Measurements from ENCODE around the gene IL22RA1.

IL22RA1 gene

DNA sequence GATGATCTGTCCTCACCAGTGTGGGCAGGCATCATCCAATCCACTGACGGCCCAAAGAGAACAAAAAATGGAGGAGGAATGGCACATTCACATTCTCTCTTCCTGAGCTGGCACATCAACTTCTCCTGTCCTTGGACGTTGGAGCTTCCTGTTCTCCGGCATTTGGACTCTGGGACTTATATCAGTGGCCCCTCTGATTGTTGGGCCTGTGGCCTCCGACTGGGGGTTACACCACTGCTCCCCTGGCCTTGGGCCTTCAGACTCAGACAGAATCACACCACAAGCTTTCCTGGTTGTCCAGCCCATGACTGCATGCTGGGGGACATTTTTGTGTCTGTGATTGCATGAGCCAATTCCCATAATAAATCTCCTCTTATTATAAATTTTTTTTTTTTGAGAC lies 24.1 kb upstream of the IL22RA1 start:
- no peak overlapping the region for H3K4me3 ChIP-seq (ENCODE audit: low read length)
- DNase-seq (ENCODE audit: low read depth) = no peak
- no peak for TF ChIP-seq CTCF (IDR thresholded peaks at IDR 0.05; ENCODE audit: insufficient read depth, low read depth, low read length, missing control alignments)

GRCh38 chr1:24165500-24165899 lies 22.6 kb upstream of the IL22RA1 start:
- no peak overlapping the region for H3K4me3 ChIP-seq (ENCODE audit: low read length)
- no peak for DNase-seq (ENCODE audit: low read depth)
- no peak for TF ChIP-seq CTCF (IDR thresholded peaks at IDR 0.05; ENCODE audit: insufficient read depth, low read depth, low read length, missing control alignments)

- H3K4me3 ChIP-seq (ENCODE audit: low read length) = no peak overlapping the region
- no peak for DNase-seq (ENCODE audit: low read depth)
- no peak for TF ChIP-seq CTCF (IDR thresholded peaks at IDR 0.05; ENCODE audit: insufficient read depth, low read depth, low read length, missing control alignments)
These were observed 21.1 kb upstream of the IL22RA1 start for GRCh38 chr1:24164004-24164403.

DNA sequence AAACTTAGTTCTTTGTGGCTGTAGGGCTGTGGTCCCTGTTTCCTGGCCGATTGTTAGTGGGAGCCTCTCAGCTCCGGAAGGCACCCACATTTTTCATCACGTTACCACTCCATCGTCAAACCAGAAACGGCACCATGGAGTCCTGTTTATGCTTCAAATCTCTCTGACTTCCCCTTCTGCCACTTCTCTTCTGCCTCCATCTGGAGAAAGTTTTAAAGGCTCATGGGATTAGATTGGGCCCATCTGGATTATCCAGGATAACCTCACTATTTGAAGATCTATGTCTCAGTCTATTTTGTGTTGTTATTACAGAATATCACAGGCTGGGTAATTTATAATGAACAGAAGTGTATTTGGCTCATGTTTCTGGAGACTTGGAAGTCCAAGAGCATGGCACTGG lies 19.3 kb upstream of the IL22RA1 start:
- no peak for TF ChIP-seq CTCF (IDR thresholded peaks at IDR 0.05; ENCODE audit: insufficient read depth, low read depth, low read length, missing control alignments)
- DNase-seq (ENCODE audit: low read depth) = no peak
- H3K4me3 ChIP-seq (ENCODE audit: low read length) = no peak overlapping the region

DNA sequence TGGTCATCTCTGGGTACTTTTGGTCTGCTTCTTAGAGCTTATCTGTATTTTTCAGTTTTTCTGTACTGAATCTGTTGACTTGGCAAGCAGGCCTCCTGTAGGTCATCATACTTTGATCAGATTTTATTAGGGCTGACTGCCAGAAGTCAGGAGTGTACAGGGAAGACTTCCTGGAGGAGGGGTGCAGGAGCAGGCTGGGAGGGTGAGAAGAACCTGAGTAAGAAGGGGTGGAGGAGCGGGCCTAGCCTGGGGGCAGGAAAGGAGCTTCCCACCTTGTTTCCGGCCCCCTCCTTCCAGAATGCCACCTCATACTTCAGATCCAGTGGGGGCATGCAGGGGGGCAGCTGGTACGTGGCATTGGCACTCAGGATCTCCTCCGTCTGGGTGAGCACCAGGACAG lies 18.3 kb upstream of the IL22RA1 start:
- peak; percentile 69 for DNase-seq (ENCODE audit: low read depth)
- TF ChIP-seq CTCF (IDR thresholded peaks at IDR 0.05; ENCODE audit: insufficient read depth, low read depth, low read length, missing control alignments) = no peak
- H3K4me3 ChIP-seq (ENCODE audit: low read length) = no peak overlapping the region

GRCh38 chr1:24159366-24159765 lies 16.4 kb upstream of the IL22RA1 start:
- no peak for DNase-seq (ENCODE audit: low read depth)
- no peak overlapping the region for H3K4me3 ChIP-seq (ENCODE audit: low read length)
- TF ChIP-seq CTCF (IDR thresholded peaks at IDR 0.05; ENCODE audit: insufficient read depth, low read depth, low read length, missing control alignments) = no peak

- DNase-seq (ENCODE audit: low read depth) = no peak
- no peak overlapping the region for H3K4me3 ChIP-seq (ENCODE audit: low read length)
- TF ChIP-seq CTCF (IDR thresholded peaks at IDR 0.05; ENCODE audit: insufficient read depth, low read depth, low read length, missing control alignments) = no peak
These were observed 15.1 kb upstream of the IL22RA1 start for GRCh38 chr1:24157918-24158481.
